Heart left ventricle (tissue), 16 donors: ENCODE results near the gene VCL. TPM values are rescaled to one million over a fixed set of nuclear protein-coding genes. Genes with fewer than 3 reads are reported as not detected.
A peak's percentile ranks its signal among the peaks of the same experiment; 100 is the strongest.

Experiments used
- ATAC-seq, 4 donors: fragments of 200-7000 bp; cut with Tn5 transposase; one replicate each; pipeline ENCODE4 v1.9.1; 2020 to 2022; ENCODE audit warnings: moderate library complexity in 4 of 4, mild to moderate bottlenecking in 3 of 4, moderate number of reproducible peaks in 1 of 4
- DNase-seq, 5 donors: peaks; one replicate each; pipeline ENCODE4 v3.0.0-alpha.2; 2020
- H3K27ac ChIP-seq, 12 donors: fragments of 200-600 bp; sonication (generic) in 4 of 12; one replicate each; pipeline versions ENCODE4 v1.5.0 to v1.8.0; 2016 to 2022; ENCODE audit warnings: mild to moderate bottlenecking in 2 of 12
- H3K27me3 ChIP-seq, 9 donors: fragments of 200-600 bp; sonication (generic) in 2 of 9; one replicate each; pipeline versions ENCODE4 v1.5.1 to v1.8.0; 2016 to 2022; ENCODE audit warnings: mild to moderate bottlenecking in 3 of 9
- H3K36me3 ChIP-seq, 9 donors: fragments of 200-600 bp; sonication (generic) in 2 of 9; one replicate each; pipeline versions ENCODE4 v1.5.0 to v1.8.0; 2018 to 2022; ENCODE audit warnings: mild to moderate bottlenecking in 2 of 9
- H3K4me1 ChIP-seq, 12 donors: fragments of 200-600 bp; sonication (generic) in 4 of 12; one replicate each; pipeline versions ENCODE4 v1.5.0 to v1.8.0; 2016 to 2022; ENCODE audit warnings: mild to moderate bottlenecking in 3 of 12
- H3K4me3 ChIP-seq, 12 donors: fragments of 200-600 bp; sonication (generic) in 4 of 12; one replicate each; pipeline versions ENCODE4 v1.5.0 to v1.8.0; 2017 to 2022; ENCODE audit warnings: mild to moderate bottlenecking in 9 of 12, moderate library complexity in 4 of 12
- H3K9me3 ChIP-seq, 12 donors: fragments of 200-600 bp; sonication (generic) in 4 of 12; one replicate each; pipeline versions ENCODE4 v1.5.0 to v1.8.0; 2016 to 2022; ENCODE audit warnings: mild to moderate bottlenecking in 1 of 12
- CTCF ChIP-seq, 12 donors: fragments of 200-600 bp; sonication (generic) in 4 of 12; IDR thresholded peaks; one replicate each; pipeline versions ENCODE4 v1.5.0 to v1.8.0; 2018 to 2022; ENCODE audit warnings: antibody characterized with exemption in 12 of 12, mild to moderate bottlenecking in 5 of 12
- POLR2A ChIP-seq, 2 donors: fragments of 450-650 bp; IDR thresholded peaks; one replicate each; pipeline ENCODE4 v1.6.1; 2017; ENCODE audit warnings: antibody characterized with exemption in 2 of 2, mild to moderate bottlenecking in 2 of 2, moderate library complexity in 2 of 2
- WGBS, 4 donors: extraction: QIAGEN DNeasy Blood & Tissue Kit in 2 of 4; methylation state at CpG; one replicate each; pipeline versions ENCODE4 v1.1.5 to v1.1.7; 2013 to 2018; 5-methylcytosine and 5-hydroxymethylcytosine counted together
- intact Hi-C, 10 donors: fragments of 100-400 bp; cut with DNase I; formaldehyde crosslinking; loops; one replicate each; pipeline versions ENCODE4 v1.11.1 to v1.14.2; 2022
- polyA plus RNA-seq, 2 donors: library from polyadenylated mRNA; stranded (reverse); fragments of 200-250 nt; gene quantifications; one replicate each; pipeline ENCODE4 v1.2.3, GENCODE V29; 2013
- total RNA-seq, 9 donors: library from RNA; depleted of rRNA in 2 of 9; stranded (reverse); fragments of >200 nt in 2 of 9; fragmentation: NEBNext Ultra II Directional in 3 of 9; extraction: Animal tissue kit (Norgen Biotek cat#: 25700) in 3 of 9; gene quantifications; one replicate each; pipeline versions ENCODE4 v1.1.0 to v1.2.4, GENCODE V29; 2016 to 2023
- donor health status: ischemic (EF 13 %, LVEDD 7.1; RV severe dilation, severe dysfunction).
- donor health status: healthy with polysubstance abuse.
- donor health status: DM: no; HTN: yes; CAD: no.
- donor health status: DM: no; HTN: no; CAD: no.
- donor health status: ischemic (EF 25% LVEDD 6.9; RV normal size, moderate dysfunction).
- donor health status: ischemic (EF 25% LVEDD 5.7; RV mildly dilated, moderate dysfunction).
- donor health status: healthy.
- donor health status: DM: yes; HTN: yes; CAD: no.
- donor health status: ischemic (EF 35%, LVEDD 5.7; RV mildly dilated, moderate dysfunction).
- donor health status: nonischemic (EF 11% LVEDD 7.7; RV severe dilation, severe dysfunction).
- donor health status: DM: yes; HTN: yes; CAD: no.
- donor health status: PGD.
- donor health status: ischemic (EF 29% LVEDD 5.4; RV normal size, mild dysfunction).
- donor health status: nonischemic (EF 23%, LVEDD 6.1; RV moderate dilation, normal function).

VCL gene
- total and polyA plus RNA-seq, 11 donors, result 84.5 to 543 (median 273) TPM

- Histone ChIP-seq H3K4me1 (peaks cover 10 to 51% (median 26%) of the 10 kb centered on the region in 12 donors), H3K27ac (peak overlapping the region in 4 of 12 donors; percentile 5 to 41 (median 18)), H3K9me3 (no peaks in the 10 kb centered on the region), H3K27me3 (no peaks in the 10 kb centered on the region), H3K36me3 (peaks cover 0 to 61% (median 45%) of the 10 kb centered on the region in 9 donors), H3K4me3 (no peak overlapping the region)
- intact Hi-C loops, result loop anchor here in 9 of 10 donors (5.0 to 10.0 kb wide), 8 partner anchors 71 to 239 kb away; partner anchors contain the start of gene VCL (in 2 of the 9)
- TF ChIP-seq CTCF (IDR thresholded peaks at IDR 0.05), result no peak
- no peak for TF ChIP-seq POLR2A (IDR thresholded peaks at IDR 0.05)
- WGBS, 4 donors, result 50 to 68% (median 60%) methylated on average over 2 of the region's 2 CpGs
- ATAC-seq (peak in 2 of 4 donors; percentile 28 to 54), DNase-seq (no peak)
Measured at GRCh38 chr10:74083304-74083703, 85.4 kb downstream of the VCL start.

DNA sequence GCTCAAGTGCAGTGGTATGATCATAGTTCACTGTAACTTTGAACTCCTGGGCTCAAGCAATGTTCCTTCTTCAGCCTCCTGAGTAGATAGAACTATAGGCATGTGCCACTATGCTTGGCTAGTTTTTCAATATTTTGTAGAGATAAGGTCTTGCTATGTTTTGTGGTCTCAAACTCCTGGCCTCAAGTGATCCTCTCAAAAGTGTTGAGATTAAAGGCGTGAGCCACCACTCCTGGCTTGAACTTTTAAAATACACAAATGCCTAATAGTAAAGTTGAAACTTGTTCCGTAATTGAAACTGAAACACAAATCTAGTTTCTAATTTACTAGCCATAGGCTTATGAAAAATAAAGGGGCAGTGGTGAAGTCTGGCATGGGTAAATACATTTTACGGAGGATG is 87.0 kb downstream of the VCL start:
- Histone ChIP-seq H3K4me3 (no peak overlapping the region), H3K4me1 (peaks cover 2 to 34% (median 13%) of the 10 kb centered on the region in 12 donors), H3K9me3 (no peaks in the 10 kb centered on the region), H3K36me3 (peaks cover 0 to 78% (median 61%) of the 10 kb centered on the region in 9 donors), H3K27me3 (no peaks in the 10 kb centered on the region), H3K27ac (peak overlapping the region in 2 of 12 donors; percentile 32 to 34)
- intact Hi-C loops, result loop anchor here in 9 of 10 donors (5.0 to 10.0 kb wide), 8 partner anchors 73 to 240 kb away; partner anchors contain the start of gene VCL (in 2 of the 9)
- ATAC-seq (no peak), DNase-seq (no peak)
- 85 to 93% (median 89%) methylated on average over 3 of the region's 3 CpGs for WGBS, 4 donors
- TF ChIP-seq CTCF (IDR thresholded peaks at IDR 0.05), result no peak

DNA sequence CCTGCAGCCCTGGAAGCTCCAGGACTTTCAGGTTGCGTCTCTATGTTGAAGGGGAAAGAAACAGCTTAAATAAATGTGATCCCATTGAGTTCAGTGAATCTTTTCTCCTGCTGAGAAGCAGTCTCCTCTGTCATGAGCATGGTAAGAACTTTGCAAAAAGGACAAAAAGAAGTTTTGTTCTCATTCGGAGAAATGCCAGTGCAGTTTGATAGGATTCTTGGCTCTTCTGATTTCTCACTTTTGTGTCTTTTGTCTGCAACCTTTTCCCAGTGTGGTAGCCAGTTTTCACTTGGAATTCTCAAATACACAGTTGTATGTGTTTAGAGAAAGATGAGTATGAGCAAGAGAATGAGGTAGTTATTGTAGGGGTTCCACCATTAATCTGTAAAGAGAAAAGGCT is 88.4 kb downstream of the VCL start:
- no peak overlapping the region for H3K4me3 ChIP-seq
- no peak for DNase-seq
- H3K27ac ChIP-seq, result peak overlapping the region in 1 of 12 donors; percentile 36
- H3K36me3 ChIP-seq, result peaks cover 3 to 91% (median 75%) of the 10 kb centered on the region in 9 donors
- no peaks in the 10 kb centered on the region for H3K27me3 ChIP-seq
- intact Hi-C loops, result loop anchor here in 2 of 10 donors (10.0 kb wide), 2 partner anchors 132 to 242 kb away; no protein-coding TSS in a partner anchor
- 81 to 87% (median 82%) methylated on average over 2 of the region's 2 CpGs for WGBS, 4 donors
- peaks cover 0 to 20% (median 3%) of the 10 kb centered on the region in 12 donors for H3K4me1 ChIP-seq
- ATAC-seq, result no peak
- TF ChIP-seq CTCF (IDR thresholded peaks at IDR 0.05) (no peak), POLR2A (IDR thresholded peaks at IDR 0.05) (no peak)
- H3K9me3 ChIP-seq, result no peaks in the 10 kb centered on the region

DNA sequence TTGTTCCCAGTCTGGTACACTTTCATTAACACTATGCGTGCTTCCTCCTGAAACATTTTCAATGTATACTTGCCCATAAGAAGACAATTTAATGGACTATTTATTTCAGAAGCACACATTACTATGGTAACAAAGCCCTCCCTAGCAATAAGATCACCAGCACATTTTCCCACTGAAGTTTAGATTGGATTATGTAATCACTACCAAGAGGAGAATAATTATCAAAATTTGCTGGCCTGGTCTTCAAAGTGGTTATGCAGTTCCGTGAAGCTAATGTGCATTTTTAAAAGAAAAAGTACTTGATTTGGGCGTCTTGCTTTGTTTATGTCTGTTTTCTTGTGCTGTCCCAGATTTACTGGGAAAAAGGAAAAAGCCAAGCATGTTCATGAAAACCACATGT is 90.8 kb downstream of the VCL start:
- Histone ChIP-seq H3K27ac (no peak overlapping the region), H3K36me3 (peaks cover 3 to 96% (median 86%) of the 10 kb centered on the region in 9 donors), H3K4me1 (peaks cover 0 to 6% (median 0%) of the 10 kb centered on the region in 12 donors), H3K27me3 (no peaks in the 10 kb centered on the region), H3K4me3 (no peak overlapping the region), H3K9me3 (no peaks in the 10 kb centered on the region)
- no peak for DNase-seq
- 47 to 63% (median 57%) methylated on average over 3 of the region's 3 CpGs for WGBS, 4 donors
- no peak for TF ChIP-seq POLR2A (IDR thresholded peaks at IDR 0.05)
- no peak for TF ChIP-seq CTCF (IDR thresholded peaks at IDR 0.05)
- intact Hi-C loops, result loop anchor here in 2 of 10 donors (10.0 kb wide), 2 partner anchors 134 to 244 kb away; no protein-coding TSS in a partner anchor
- no peak for ATAC-seq
